K562 (cell line): ENCODE measurements around the gene JAM2. TPM values are rescaled to one million over a fixed set of nuclear protein-coding genes. Genes with fewer than 3 reads are reported as not detected.
A peak's percentile ranks its signal among the peaks of the same experiment; 100 is the strongest.

Experiments used
- ARID3B ChIP-seq: fragments of 250-450 bp; sonication (Bioruptor Pico); IDR thresholded peaks from 2 replicates; pipeline ENCODE4 v1.4.0; 2020; ENCODE audit warnings: borderline replicate concordance
- CCAR2 ChIP-seq: fragments of 200-400 bp; formaldehyde crosslinking; IDR thresholded peaks from 2 replicates; pipeline ENCODE4 v1.6.1; 2017; ENCODE audit warnings: mild to moderate bottlenecking, low read depth, low read length
- CEBPB ChIP-seq: fragments of 450-650 bp; IDR thresholded peaks from 2 replicates; pipeline ENCODE4 v1.6.1; 2016; ENCODE audit warnings: missing genetic modification characterization, missing compliant biosample characterization
- COPS2 ChIP-seq: fragments of 450-650 bp; conservative IDR thresholded peaks from 2 replicates; pipeline ENCODE4 v1.6.1; 2016; ENCODE audit warnings: mild to moderate bottlenecking, moderate library complexity
- CREB5 ChIP-seq: fragments of 250-450 bp; sonication (Bioruptor Pico); IDR thresholded peaks from 2 replicates; pipeline ENCODE4 v1.5.0; 2020; ENCODE audit warnings: mild to moderate bottlenecking
- ESRRB ChIP-seq: fragments of 250-450 bp; sonication (Bioruptor Pico); IDR thresholded peaks from 2 replicates; pipeline ENCODE4 v1.5.0; 2020; ENCODE audit warnings: mild to moderate bottlenecking, moderate library complexity, borderline replicate concordance
- KDM5B ChIP-seq: fragments of 200-600 bp; sonication (generic); IDR thresholded peaks from 2 replicates; pipeline ENCODE4 v1.6.1; 2012; ENCODE audit warnings: low read depth, mild to moderate bottlenecking, moderate library complexity, low read length, control low read depth, inconsistent platforms; ENCODE audit not compliant: insufficient replicate concordance
- LEF1 ChIP-seq: fragments of 450-650 bp; IDR thresholded peaks from 2 replicates; pipeline ENCODE4 v1.6.1; 2016; ENCODE audit warnings: mild to moderate bottlenecking
- MAFK ChIP-seq: IDR thresholded peaks from 2 replicates; pipeline ENCODE4 v1.6.1; 2011; ENCODE audit warnings: low read length, improper control_type of control experiment
- MED1 ChIP-seq: sonication (generic); formaldehyde crosslinking; IDR thresholded peaks from 2 replicates; pipeline ENCODE4 v1.8.1; 2023; ENCODE audit warnings: missing genetic modification reagents, borderline replicate concordance
- MEF2D ChIP-seq: conservative IDR thresholded peaks from 2 replicates; pipeline ENCODE4 v1.6.1; 2016; ENCODE audit warnings: low read depth, missing genetic modification characterization, missing compliant biosample characterization
- MTA1 ChIP-seq: fragments of 450-650 bp; IDR thresholded peaks from 2 replicates; pipeline ENCODE4 v1.6.1; 2017; ENCODE audit warnings: borderline replicate concordance
- MTA3 ChIP-seq: fragments of 450-650 bp; formaldehyde crosslinking; IDR thresholded peaks from 2 replicates; pipeline ENCODE4 v1.6.1; 2017; ENCODE audit warnings: mild to moderate bottlenecking, borderline replicate concordance
- PTTG1 ChIP-seq: fragments of 450-650 bp; IDR thresholded peaks from 2 replicates; pipeline ENCODE4 v1.6.1; 2016; ENCODE audit warnings: low read depth, mild to moderate bottlenecking, missing genetic modification characterization, missing compliant biosample characterization
- RAD51 ChIP-seq: fragments of 450-650 bp; IDR thresholded peaks from 2 replicates; pipeline ENCODE4 v1.7.1; 2016; ENCODE audit warnings: low read depth, mild to moderate bottlenecking, borderline replicate concordance
- RBM14 ChIP-seq: fragments of 200-400 bp; formaldehyde crosslinking; IDR thresholded peaks from 2 replicates; pipeline ENCODE4 v1.6.1; 2018; ENCODE audit warnings: low read depth, mild to moderate bottlenecking, low read length, moderate library complexity, borderline replicate concordance; ENCODE audit not compliant: insufficient read depth
- SMARCA5 ChIP-seq: fragments of 450-650 bp; IDR thresholded peaks from 2 replicates; pipeline ENCODE4 v1.6.1; 2016
- SNIP1 ChIP-seq: fragments of 450-650 bp; IDR thresholded peaks from 2 replicates; pipeline ENCODE4 v1.7.1; 2017; ENCODE audit warnings: low read depth, mild to moderate bottlenecking
- TRIM28 ChIP-seq: fragments of 450-650 bp; IDR thresholded peaks from 2 replicates; pipeline ENCODE4 v1.6.1; 2017
- USF2 ChIP-seq: sonication (generic); formaldehyde crosslinking; IDR thresholded peaks from 2 replicates; pipeline ENCODE4 v1.5.0; 2020; ENCODE audit warnings: missing genetic modification reagents
- ZNF165 ChIP-seq: fragments of 250-450 bp; sonication (Bioruptor Pico); IDR thresholded peaks from 2 replicates; pipeline ENCODE4 v1.4.0; 2020; ENCODE audit warnings: borderline replicate concordance
- ZNF24 ChIP-seq: fragments of 450-650 bp; IDR thresholded peaks from 2 replicates; pipeline ENCODE4 v1.6.1; 2016
- ZNF347 ChIP-seq: fragments of 450-650 bp; formaldehyde crosslinking; IDR thresholded peaks from 2 replicates; pipeline ENCODE4 v1.4.0; 2020; ENCODE audit warnings: low read depth, mild to moderate bottlenecking, moderate library complexity
- ZNF445 ChIP-seq: fragments of 250-450 bp; sonication (Bioruptor Pico); IDR thresholded peaks from 2 replicates; pipeline ENCODE4 v1.4.0; 2020; ENCODE audit warnings: low read depth, mild to moderate bottlenecking, moderate library complexity
- ZNF766 ChIP-seq: fragments of 200-800 bp; sonication (Bioruptor generic); conservative IDR thresholded peaks from 2 replicates; pipeline ENCODE4 v1.6.1; 2016; ENCODE audit warnings: missing genetic modification characterization, missing compliant biosample characterization
- ZNF77 ChIP-seq: fragments of 250-450 bp; sonication (Bioruptor Pico); IDR thresholded peaks from 2 replicates; pipeline ENCODE4 v1.5.0; 2020
- ZZZ3 ChIP-seq: fragments of 450-650 bp; IDR thresholded peaks from 2 replicates; pipeline ENCODE4 v1.6.1; 2016; ENCODE audit warnings: antibody characterized with exemption, mild to moderate bottlenecking, moderate library complexity
- polyA plus RNA-seq, 8 experiments: library from polyadenylated mRNA; depleted of rRNA in 4 of 8; stranded (reverse) in 5 of 8; unstranded in 3 of 8; fragments of >200 nt; fragmentation: Nextera tagmentation in 2 of 8; fragmentation: Illumina TruSeq in 1 of 8; extraction: Ambion mirVana in 2 of 8; extraction: Trizol in 1 of 8; gene quantifications; 2 replicates each; pipeline versions ENCODE4 v1.2.1 to v1.2.3, GENCODE V29; 2011 to 2014; ENCODE audit warnings: inconsistent platforms in 1 of 8, missing spikeins in 1 of 8
- total RNA-seq, 7 experiments: library from RNA; depleted of rRNA in 6 of 7; stranded (reverse); fragments of >200 nt in 6 of 7; fragmentation: Illumina TruSeq in 2 of 7; extraction: Trizol in 2 of 7; gene quantifications; 2 replicates each; pipeline versions ENCODE4 v1.2.1 to v1.2.3, GENCODE V29; 2011 to 2021; ENCODE audit warnings: low replicate concordance in 1 of 7

Gene JAM2
- total and polyA plus RNA-seq, 9 of the 15 experiments (the other 6 are each of a cell fraction or from before 2014, with no cell fraction given), result 0.03 to 0.08 (median 0.07) TPM; not detected in 6

GRCh38 chr21:25607151-25608043 lies 31.7 kb upstream of the JAM2 start, which contains the start of gene MRPL39 (continued):
- TF ChIP-seq ESRRB (CRISPR knock-in tag), result no peak
- TF ChIP-seq ARID3B (CRISPR knock-in tag), result no peak
- TF ChIP-seq SNIP1, result no peak
- TF ChIP-seq MEF2D (tag), result no peak
- TF ChIP-seq USF2, result peak; percentile 14; the same call in 1 of the 2 replicates
- no peak; the same call in 1 of the 2 replicates for TF ChIP-seq RBM14
- TF ChIP-seq CCAR2, result no peak
- TF ChIP-seq LEF1, result 0 out of 2 replicates have a peak, but pooled peaks have one; percentile 19
- no peak for TF ChIP-seq ZNF77 (CRISPR knock-in tag)
- TF ChIP-seq ZNF24, result peak; percentile 91
- peak; percentile 84 for TF ChIP-seq SMARCA5
- TF ChIP-seq CREB5 (CRISPR knock-in tag), result no peak
- no peak for TF ChIP-seq ZNF347
- TF ChIP-seq ZNF165 (CRISPR knock-in tag), result no peak
- peak; percentile 85 for TF ChIP-seq MTA1
- 0 out of 2 replicates have a peak, but pooled peaks have one; percentile 17 for TF ChIP-seq MAFK
- TF ChIP-seq MTA3, result peak; percentile 97
- no peak for TF ChIP-seq RAD51
- no peak for TF ChIP-seq CEBPB (tag)
- TF ChIP-seq ZZZ3, result no peak
- peak; percentile 98 for TF ChIP-seq KDM5B
- no peak for TF ChIP-seq ZNF445
- TF ChIP-seq ZNF766 (CRISPR knock-in tag), result peak; percentile 21; the same call in 1 of the 2 replicates
- no peak for TF ChIP-seq PTTG1 (tag)
- 0 out of 2 replicates have a peak, but pooled peaks have one; percentile 88 for TF ChIP-seq MED1
- no peak for TF ChIP-seq COPS2
- TF ChIP-seq TRIM28, result peak; percentile 61; the same call in 1 of the 2 replicates
